GM12878 (cell line): ENCODE results near the gene RNF115. TPM values are rescaled to one million over a fixed set of nuclear protein-coding genes. Genes with fewer than 3 reads are reported as not detected.

Experiments used
- ATAC-seq: fragments of 200-7000 bp; cut with Tn5 transposase; 3 replicates; pipeline ENCODE4 v1.9.1; 2020; ENCODE audit warnings: mild to moderate bottlenecking, moderate library complexity
- BruUV-seq: library from RNA; stranded (reverse); fragments of 400-500 nt; replicated peaks from 2 replicates; lab custom pipeline; 2021; lab: Mats Ljungman, UMichigan
- CTCF ChIA-PET: fragments of 300-600 bp; sonication (Branson Sonifier 250); formaldehyde crosslinking; extraction: SDS; loops from one replicate; lab custom pipeline; 2021; ENCODE audit warnings: inconsistent platforms; lab: Yijun Ruan, JAX
- POLR2A ChIA-PET: fragments of 350-600 bp; formaldehyde crosslinking; extraction: SDS; loops from one replicate; lab custom pipeline; 2021; ENCODE audit warnings: inconsistent platforms; lab: Charles Lee
- RAD21 ChIA-PET: fragments of 300-600 bp; sonication (Branson Sonifier 250); formaldehyde crosslinking; loops from one replicate; lab custom pipeline; 2023; ENCODE audit warnings: antibody characterized with exemption; ENCODE audit not compliant: unreplicated experiment; lab: Charles Lee
- SMC1A ChIA-PET: fragments of 300-600 bp; sonication (Branson Sonifier 250); formaldehyde crosslinking; loops from one replicate; lab custom pipeline; 2023; ENCODE audit not compliant: unreplicated experiment, uncharacterized antibody; lab: Charles Lee
- DNase-seq: peaks from one replicate; pipeline ENCODE4 v3.0.0-alpha.2; 2011; ENCODE audit warnings: low read depth, low spot score
- FAIRE-seq: peaks from 3 replicates; lab custom pipeline; 2011; peaks lifted over from hg19 to GRCh38; lab: Jason Lieb, UNC
- H2AFZ ChIP-seq: 2 replicates; pipeline ENCODE4 v1.6.0; 2011; ENCODE audit warnings: low read depth, low read length, control low read depth; ENCODE audit not compliant: control insufficient read depth
- H3K27ac ChIP-seq: 2 replicates; pipeline ENCODE4 v1.5.1; 2011; ENCODE audit warnings: control low read depth; ENCODE audit not compliant: control insufficient read depth, insufficient read depth
- H3K27me3 ChIP-seq, 2 experiments: replicated peaks in 1 of 2; 2 replicates each; pipeline versions ENCODE4 v1.6.0 to v1.6.1; 2011; ENCODE audit warnings: low read length in 1 of 2; ENCODE audit not compliant: control insufficient read depth in 2 of 2, insufficient read depth in 2 of 2
- H3K36me3 ChIP-seq, 2 experiments: 2 replicates each; pipeline ENCODE4 v1.5.1; 2011; ENCODE audit warnings: low read length in 1 of 2; ENCODE audit not compliant: control insufficient read depth in 2 of 2, insufficient read depth in 2 of 2
- H3K4me1 ChIP-seq: 2 replicates; pipeline ENCODE4 v1.6.1; 2011; ENCODE audit warnings: mild to moderate bottlenecking, low read length, moderate library complexity, mixed read lengths; ENCODE audit not compliant: control insufficient read depth, insufficient read depth
- H3K4me2 ChIP-seq: 2 replicates; pipeline ENCODE4 v1.6.0; 2011; ENCODE audit warnings: control low read depth; ENCODE audit not compliant: control insufficient read depth, insufficient read depth
- H3K4me3 ChIP-seq: fragments of 200-600 bp; sonication (generic); 2 replicates; pipeline ENCODE4 v1.5.1; 2016
- H3K79me2 ChIP-seq: 2 replicates; pipeline ENCODE4 v1.6.0; 2011; ENCODE audit warnings: low read length; ENCODE audit not compliant: control insufficient read depth, insufficient read depth
- H3K9ac ChIP-seq: 2 replicates; pipeline ENCODE4 v1.8.0; 2011; ENCODE audit warnings: low read length, control low read depth, mixed read lengths; ENCODE audit not compliant: control insufficient read depth, insufficient read depth
- H3K9me3 ChIP-seq: replicated peaks from 3 replicates; pipeline ENCODE4 v1.5.1; 2011; ENCODE audit warnings: mild to moderate bottlenecking, low read length; ENCODE audit not compliant: control insufficient read depth, insufficient read depth
- H4K20me1 ChIP-seq: 2 replicates; pipeline ENCODE4 v1.6.0; 2011; ENCODE audit not compliant: control insufficient read depth, insufficient read depth
- BCL11A ChIP-seq: IDR thresholded peaks from 2 replicates; pipeline ENCODE4 v1.6.1; 2011; ENCODE audit warnings: low read depth, low read length
- CHD2 ChIP-seq: IDR thresholded peaks from 2 replicates; pipeline ENCODE4 v1.6.1; 2011; ENCODE audit warnings: low read depth, low read length, improper control_type of control experiment, borderline replicate concordance
- EP300 ChIP-seq, 2 experiments: fragments of 150-350 bp in 1 of 2; IDR thresholded peaks; 2 replicates each; pipeline ENCODE4 v1.6.1; 2011 to 2012; ENCODE audit warnings: low read depth in 2 of 2, low read length in 2 of 2, borderline replicate concordance in 1 of 2, improper control_type of control experiment in 1 of 2, inconsistent platforms in 1 of 2; ENCODE audit not compliant: control insufficient read depth in 1 of 2
- EZH2 ChIP-seq: IDR thresholded peaks from 2 replicates; pipeline ENCODE4 v1.6.1; 2012; ENCODE audit warnings: low read depth, mild to moderate bottlenecking, control low read depth, inconsistent platforms, low read length, borderline replicate concordance; ENCODE audit not compliant: control insufficient read depth
- JUNB ChIP-seq: IDR thresholded peaks from 2 replicates; pipeline ENCODE4 v1.6.1; 2016; ENCODE audit warnings: antibody characterized with exemption, mild to moderate bottlenecking
- MLLT1 ChIP-seq: fragments of 450-650 bp; IDR thresholded peaks from 2 replicates; pipeline ENCODE4 v1.6.1; 2016; ENCODE audit warnings: mild to moderate bottlenecking
- NKRF ChIP-seq: fragments of 450-650 bp; conservative IDR thresholded peaks from 2 replicates; pipeline ENCODE4 v1.6.1; 2017; ENCODE audit warnings: mild to moderate bottlenecking, moderate library complexity
- PKNOX1 ChIP-seq: fragments of 450-650 bp; IDR thresholded peaks from 2 replicates; pipeline ENCODE4 v1.6.1; 2016; ENCODE audit warnings: mild to moderate bottlenecking
- PML ChIP-seq: IDR thresholded peaks from 2 replicates; pipeline ENCODE4 v1.6.1; 2012; ENCODE audit warnings: low read length, inconsistent platforms
- POLR2A ChIP-seq: IDR thresholded peaks from 2 replicates; pipeline ENCODE4 v1.6.1; 2011; ENCODE audit warnings: low read depth, mild to moderate bottlenecking, low read length
- RAD21 ChIP-seq: IDR thresholded peaks from 2 replicates; pipeline ENCODE4 v1.6.1; 2011; ENCODE audit warnings: mild to moderate bottlenecking, low read depth, low read length, moderate library complexity; ENCODE audit not compliant: insufficient read depth
- SMAD5 ChIP-seq: IDR thresholded peaks from 2 replicates; pipeline ENCODE4 v1.6.1; 2016; ENCODE audit warnings: antibody characterized with exemption, low read depth
- SMC3 ChIP-seq: IDR thresholded peaks from 2 replicates; pipeline ENCODE4 v1.6.1; 2011; ENCODE audit warnings: low read length, improper control_type of control experiment, borderline replicate concordance
- TAF1 ChIP-seq: IDR thresholded peaks from 2 replicates; pipeline ENCODE4 v1.6.1; 2011; ENCODE audit warnings: mild to moderate bottlenecking, low read depth, low read length, borderline replicate concordance
- ZNF217 ChIP-seq: fragments of 450-650 bp; IDR thresholded peaks from 2 replicates; pipeline ENCODE4 v1.6.1; 2017; ENCODE audit warnings: antibody characterized with exemption, mild to moderate bottlenecking
- ZNF274 ChIP-seq: IDR thresholded peaks from one replicate; pipeline ENCODE4 v1.8.0; 2011; ENCODE audit not compliant: insufficient read length, insufficient read depth
- ZNF687 ChIP-seq: fragments of 450-650 bp; IDR thresholded peaks from 2 replicates; pipeline ENCODE4 v1.6.1; 2017; ENCODE audit warnings: mild to moderate bottlenecking, moderate library complexity
- WGBS: methylation state at CpG from one replicate; pipeline ENCODE4 v1.1.6; 2016; ENCODE audit warnings: low lambda C conversion rate; ENCODE audit not compliant: insufficient replicate concordance, insufficient coverage; ENCODE audit errors: missing lambda C conversion rate; 5-methylcytosine and 5-hydroxymethylcytosine counted together
- in situ Hi-C: fragments of 300-500 bp; cut with MboI; formaldehyde crosslinking; loops from 9 replicates; pipeline ENCODE4 v1.14.3; 2018; ENCODE audit warnings: mixed read lengths
- intact Hi-C: fragments of 100-400 bp; cut with micrococcal nuclease; formaldehyde crosslinking; loops from one replicate; pipeline ENCODE4 v1.14.2; 2022; ENCODE audit not compliant: unreplicated experiment
- polyA plus RNA-seq, 11 experiments: library from polyadenylated mRNA; depleted of rRNA in 4 of 11; unstranded in 6 of 11; stranded (reverse) in 5 of 11; fragments of >200 nt; fragmentation: Nextera tagmentation in 4 of 11; fragmentation: Illumina TruSeq in 1 of 11; extraction: Ambion mirVana in 4 of 11; extraction: Trizol in 1 of 11; gene quantifications; 1 replicate in 1 of 11; 2 replicates in 10 of 11; pipeline versions ENCODE4 v1.2.1 to v1.2.3, GENCODE V29; 2011 to 2016; ENCODE audit warnings: inconsistent platforms in 2 of 11, missing spikeins in 2 of 11, low read depth in 1 of 11
- total RNA-seq, 4 experiments: library from RNA; depleted of rRNA in 3 of 4; stranded (reverse); fragments of >200 nt in 3 of 4; fragmentation: Illumina TruSeq in 1 of 4; extraction: Trizol in 1 of 4; gene quantifications; 2 replicates each; pipeline versions ENCODE4 v1.2.1 to v1.2.3, GENCODE V29; 2013 to 2021

The RNF115 gene
- total and polyA plus RNA-seq, 10 of the 15 experiments (the other 5 are each of a cell fraction or from before 2014, with no cell fraction given) = 3.4 to 22.0 (median 12.9) TPM

GRCh38 chr1:145702052-145702451 is 121.8 kb downstream of the RNF115 start:
- no peaks in the 10 kb centered on the region for H3K79me2 ChIP-seq
- ChIA-PET POLR2A (interaction anchor here (0.7 kb wide), 1 partner anchor 9 kb away, joined by 3 read pairs; no protein-coding TSS in a partner anchor), RAD21 (no interaction called here), CTCF (no interaction called here), SMC1A (no interaction called here)
- DNase-seq = no peak
- H3K9me3 ChIP-seq = no peaks in the 10 kb centered on the region
- intact Hi-C loops (no loop called here), in situ Hi-C loops (no loop called here)
- BruUV-seq = no TSS peak
- no peaks in the 10 kb centered on the region for H3K4me1 ChIP-seq
- no peaks in the 10 kb centered on the region for H4K20me1 ChIP-seq
- no peak overlapping the region for H3K4me3 ChIP-seq
- no peak for ATAC-seq
- no peak overlapping the region for H3K9ac ChIP-seq
- no peak overlapping the region for H3K4me2 ChIP-seq
- H3K36me3 ChIP-seq = no peaks in the 10 kb centered on the region
- H3K27ac ChIP-seq = no peak overlapping the region
- WGBS = 12% methylated on average over 2 of the region's 2 CpGs
- no peaks in the 10 kb centered on the region for H3K27me3 ChIP-seq
- FAIRE-seq = no peak
- no peak overlapping the region for H2AFZ ChIP-seq
- TF ChIP-seq RAD21 = no peak
- no peak for TF ChIP-seq NKRF
- no peak for TF ChIP-seq EP300 (IDR thresholded peaks at IDR 0.05; ENCODE audit: borderline replicate concordance in 1 of 2, control insufficient read depth in 1 of 2, low read depth in 2 of 2, low read length in 2 of 2)
- TF ChIP-seq EZH2 = no peak
- TF ChIP-seq PML = no peak
- TF ChIP-seq MLLT1 = no peak
- TF ChIP-seq TAF1 = no peak
- TF ChIP-seq ZNF274 = no peak
- TF ChIP-seq JUNB = no peak
- TF ChIP-seq SMC3 = no peak
- no peak for TF ChIP-seq SMAD5
- no peak for TF ChIP-seq CHD2
- no peak for TF ChIP-seq ZNF687
- no peak for TF ChIP-seq BCL11A
- no peak for TF ChIP-seq POLR2A
- TF ChIP-seq PKNOX1 = no peak
- no peak for TF ChIP-seq ZNF217
